H9 (cell line): ENCODE measurements around the gene TTYH1. TPM values are rescaled to one million over a fixed set of nuclear protein-coding genes. Genes with fewer than 3 reads are reported as not detected.
A peak's percentile ranks its signal among the peaks of the same experiment; 100 is the strongest.

Source experiments
- DNase-seq: peaks from one replicate; pipeline ENCODE4 v3.0.0-alpha.2; 2017
- H2AFZ ChIP-seq: one replicate; pipeline ENCODE4 v1.6.1; 2013; ENCODE audit warnings: mild to moderate bottlenecking, low read length, control low read depth, moderate library complexity
- H2AK5ac ChIP-seq: 2 replicates; pipeline ENCODE4 v1.6.1; 2013; ENCODE audit warnings: low read length, control low read depth, mixed read lengths; ENCODE audit not compliant: insufficient read length
- H2BK120ac ChIP-seq: one replicate; pipeline ENCODE4 v1.6.1; 2013; ENCODE audit warnings: low read depth, mild to moderate bottlenecking, low read length, control low read depth, inconsistent platforms; ENCODE audit not compliant: poor library complexity, severe bottlenecking
- H2BK12ac ChIP-seq: 2 replicates; pipeline ENCODE4 v1.6.1; 2013; ENCODE audit warnings: low read length, control low read depth, mixed read lengths, low read depth; ENCODE audit not compliant: insufficient read length
- H2BK15ac ChIP-seq: 2 replicates; pipeline ENCODE4 v1.6.1; 2013; ENCODE audit warnings: low read depth, low read length, control low read depth
- H2BK20ac ChIP-seq: one replicate; pipeline ENCODE4 v1.6.1; 2013; ENCODE audit warnings: low read depth, mild to moderate bottlenecking, low read length, control low read depth, inconsistent platforms; ENCODE audit not compliant: poor library complexity, severe bottlenecking
- H2BK5ac ChIP-seq: 2 replicates; pipeline ENCODE4 v1.6.1; 2013; ENCODE audit warnings: low read length, control low read depth, mixed read lengths; ENCODE audit not compliant: insufficient read length
- H3K14ac ChIP-seq: 2 replicates; pipeline ENCODE4 v1.6.1; 2013; ENCODE audit warnings: low read length, control low read depth; ENCODE audit not compliant: insufficient read depth
- H3K18ac ChIP-seq: 2 replicates; pipeline ENCODE4 v1.6.1; 2013; ENCODE audit warnings: low read depth, mild to moderate bottlenecking, mixed read lengths, low read length, control low read depth; ENCODE audit not compliant: insufficient read length
- H3K23ac ChIP-seq: 2 replicates; pipeline ENCODE4 v1.6.1; 2013; ENCODE audit warnings: low read length, control low read depth, mixed read lengths, low read depth; ENCODE audit not compliant: insufficient read length
- H3K23me2 ChIP-seq: 2 replicates; pipeline ENCODE4 v1.6.1; 2013; ENCODE audit warnings: low read depth, mild to moderate bottlenecking, mixed read lengths, low read length, control low read depth; ENCODE audit not compliant: insufficient read length, poor library complexity, severe bottlenecking
- H3K27ac ChIP-seq: 2 replicates; pipeline ENCODE4 v1.5.1; 2013; ENCODE audit warnings: low read length, control low read depth, mixed read lengths, low read depth; ENCODE audit not compliant: insufficient read length
- H3K27me3 ChIP-seq: 2 replicates; pipeline ENCODE4 v1.6.1; 2013; ENCODE audit warnings: low read length, control low read depth, inconsistent platforms; ENCODE audit not compliant: insufficient read depth
- H3K4ac ChIP-seq: 2 replicates; pipeline ENCODE4 v1.6.1; 2013; ENCODE audit warnings: low read depth, mild to moderate bottlenecking, control low read depth, inconsistent platforms, low read length, moderate library complexity
- H3K4me1 ChIP-seq: 2 replicates; pipeline ENCODE4 v1.6.1; 2013; ENCODE audit warnings: low read length, control low read depth, inconsistent platforms; ENCODE audit not compliant: insufficient read depth
- H3K4me2 ChIP-seq: 2 replicates; pipeline ENCODE4 v1.6.1; 2013; ENCODE audit warnings: low read length, control low read depth, mixed read lengths; ENCODE audit not compliant: insufficient read length, insufficient read depth
- H3K56ac ChIP-seq: 2 replicates; pipeline ENCODE4 v1.6.1; 2013; ENCODE audit warnings: low read depth, mild to moderate bottlenecking, mixed read lengths, low read length, control low read depth; ENCODE audit not compliant: insufficient read length
- H3K79me1 ChIP-seq: 2 replicates; pipeline ENCODE4 v1.6.1; 2013; ENCODE audit warnings: low read depth, mild to moderate bottlenecking, moderate library complexity, low read length, control low read depth, inconsistent platforms; ENCODE audit not compliant: insufficient read depth, poor library complexity, severe bottlenecking
- H3K79me2 ChIP-seq: 2 replicates; pipeline ENCODE4 v1.6.1; 2013; ENCODE audit warnings: low read length, control low read depth, inconsistent platforms; ENCODE audit not compliant: insufficient read depth
- H3K9ac ChIP-seq: 2 replicates; pipeline ENCODE4 v1.6.1; 2013; ENCODE audit warnings: low read length, control low read depth, mixed read lengths; ENCODE audit not compliant: insufficient read length; ENCODE audit errors: extremely low read depth
- H3K9me3 ChIP-seq: one replicate; pipeline ENCODE4 v1.6.1; 2013; ENCODE audit warnings: low read depth, low read length, inconsistent platforms; ENCODE audit not compliant: control insufficient read depth
- H3T11ph ChIP-seq: one replicate; pipeline ENCODE4 v1.6.1; 2013; ENCODE audit warnings: mild to moderate bottlenecking, low read length, control low read depth, inconsistent platforms
- H4K20me1 ChIP-seq: one replicate; pipeline ENCODE4 v1.6.1; 2013; ENCODE audit not compliant: control insufficient read depth, insufficient read length, insufficient read depth
- H4K5ac ChIP-seq: 2 replicates; pipeline ENCODE4 v1.6.1; 2013; ENCODE audit warnings: low read depth, mild to moderate bottlenecking, mixed read lengths, low read length, control low read depth; ENCODE audit not compliant: insufficient read length
- H4K8ac ChIP-seq: replicated peaks from 2 replicates; pipeline ENCODE4 v1.6.1; 2013; ENCODE audit warnings: low read length, control low read depth, mixed read lengths, low read depth; ENCODE audit not compliant: insufficient read length
- H4K91ac ChIP-seq: 2 replicates; pipeline ENCODE4 v1.6.1; 2013; ENCODE audit warnings: low read depth, mild to moderate bottlenecking, moderate library complexity, mixed read lengths, low read length, control low read depth; ENCODE audit not compliant: insufficient read length
- H3K27ac Mint-ChIP-seq, 3 experiments: 2 replicates in 2 of 3; 3 replicates in 1 of 3; pipeline ENCODE4 v1.8.0; 2020 to 2021; ENCODE audit warnings: mixed read lengths in 3 of 3, mild to moderate bottlenecking in 1 of 3, moderate library complexity in 1 of 3
- H3K27me3 Mint-ChIP-seq: 2 replicates; pipeline ENCODE4 v1.8.0; 2021; ENCODE audit warnings: low read depth, mild to moderate bottlenecking, moderate library complexity, mixed read lengths
- H3K36me3 Mint-ChIP-seq, 3 experiments: 2 replicates in 2 of 3; 3 replicates in 1 of 3; pipeline ENCODE4 v1.8.0; 2020 to 2021; ENCODE audit warnings: low read depth in 3 of 3, mixed read lengths in 3 of 3; ENCODE audit not compliant: insufficient read depth in 1 of 3
- H3K4me1 Mint-ChIP-seq, 2 experiments: 2 replicates each; pipeline ENCODE4 v1.8.0; 2020; ENCODE audit warnings: mixed read lengths in 2 of 2
- H3K4me3 Mint-ChIP-seq, 2 experiments: 2 replicates in 1 of 2; 3 replicates in 1 of 2; pipeline ENCODE4 v1.8.0; 2020 to 2021; ENCODE audit warnings: mild to moderate bottlenecking in 2 of 2, mixed read lengths in 2 of 2, moderate library complexity in 1 of 2
- H3K9me3 Mint-ChIP-seq, 2 experiments: 2 replicates in 1 of 2; 3 replicates in 1 of 2; pipeline ENCODE4 v1.8.0; 2020; ENCODE audit warnings: mild to moderate bottlenecking in 2 of 2, mixed read lengths in 2 of 2, moderate library complexity in 1 of 2
- CTCF ChIP-seq: fragments of 200-600 bp; sonication (generic); conservative IDR thresholded peaks from 3 replicates; pipeline ENCODE4 v1.8.0; 2021; ENCODE audit warnings: antibody characterized with exemption, mild to moderate bottlenecking
- WGBS: extraction: QIAGEN DNeasy Blood & Tissue Kit; methylation state at CpG from one replicate; pipeline ENCODE4 v1.1.7; 2013; ENCODE audit warnings: missing lambda C conversion rate, low lambda C conversion rate, mixed read lengths; ENCODE audit not compliant: insufficient read length; ENCODE audit errors: extremely low coverage; 5-methylcytosine and 5-hydroxymethylcytosine counted together
- total RNA-seq: library from RNA; stranded (reverse); gene quantifications from 2 replicates; pipeline ENCODE4 v1.2.1, GENCODE V29; 2021

The TTYH1 gene
- total RNA-seq, 1 experiment from 2014 or later: 47.1 TPM

- peaks cover 51% of the 10 kb centered on the region for H3K27me3 Mint-ChIP-seq
- peaks cover 24 to 56% (median 49%) of the 10 kb centered on the region in 3 experiments; a peak in 6 of 7 replicates for H3K36me3 Mint-ChIP-seq
- Histone ChIP-seq H2AFZ (no peak overlapping the region), H3K4me1 (peaks cover 5% of the 10 kb centered on the region; the same call in 1 of the 2 replicates), H2AK5ac (no peak overlapping the region), H4K20me1 (no peaks in the 10 kb centered on the region), H3K4me2 (peak overlapping the region; percentile 30), H3K79me1 (no peaks in the 10 kb centered on the region), H3K23me2 (peaks cover 4% of the 10 kb centered on the region), H2BK5ac (no peak overlapping the region), H3K56ac (no peak overlapping the region), H3K18ac (no peak overlapping the region), H2BK15ac (no peak overlapping the region), H3K9me3 (no peaks in the 10 kb centered on the region), H2BK20ac (no peak overlapping the region), H2BK120ac (no peak overlapping the region), H3K23ac (no peak overlapping the region), H3T11ph (no peak overlapping the region), H2BK12ac (no peak overlapping the region), H3K27ac (no peak overlapping the region), H3K9ac (no peak overlapping the region), H3K79me2 (no peaks in the 10 kb centered on the region), H4K5ac (no peak overlapping the region), H3K4ac (no peak overlapping the region), H3K14ac (no peak overlapping the region), H4K91ac (no peak overlapping the region), H4K8ac (no peak overlapping the region), H3K27me3 (no peaks in the 10 kb centered on the region; the same call in 1 of the 2 replicates)
- H3K27ac Mint-ChIP-seq: peak overlapping the region; percentile 76 to 91 (median 82); a peak in 6 of 7 replicates
- peaks cover 42 to 55% of the 10 kb centered on the region in 2 experiments for H3K4me1 Mint-ChIP-seq
- peak overlapping the region; percentile 47 to 65 for H3K4me3 Mint-ChIP-seq
- no CpG with 5 or more reads among the region's 7 CpGs for WGBS
- no peak for DNase-seq
- H3K9me3 Mint-ChIP-seq: peaks cover 0 to 2% of the 10 kb centered on the region in 2 experiments; a peak in 3 of 5 replicates
- TF ChIP-seq CTCF: no peak
These were observed 6.3 kb downstream of the TTYH1 start for GRCh38 chr19:54421521-54421920.
